Tibial nerve (tissue), 3 donors: ENCODE results near the gene AMBP.

ENCODE experiments used
- CTCF ChIP-seq, 5 experiments: fragments of 200-600 bp in 3 of 5; fragments of 450-650 bp in 2 of 5; sonication (generic) in 3 of 5; IDR thresholded peaks; one replicate each; pipeline ENCODE4 v1.5.1; 2016 to 2019; ENCODE audit warnings: antibody characterized with exemption in 5 of 5, mild to moderate bottlenecking in 3 of 5, moderate library complexity in 2 of 5
- POLR2A ChIP-seq, 2 donors: fragments of 450-650 bp; IDR thresholded peaks; one replicate each; pipeline ENCODE4 v1.6.1; 2017; ENCODE audit warnings: antibody characterized with exemption in 2 of 2, mild to moderate bottlenecking in 2 of 2, moderate library complexity in 2 of 2

GRCh38 chr9:114107286-114108001 lies 29.3 kb upstream of the AMBP start:
- TF ChIP-seq CTCF (IDR thresholded peaks at IDR 0.05) (no peak), POLR2A (IDR thresholded peaks at IDR 0.05) (no peak)
